HCT116 (cell line): ENCODE results near the gene CFAP57.

Experiments
- EZH2 ChIP-seq: fragments of 200-600 bp; sonication (generic); IDR thresholded peaks from 2 replicates; pipeline ENCODE4 v1.6.1; 2017; ENCODE audit warnings: antibody characterized with exemption, mixed run types
- JUND ChIP-seq: IDR thresholded peaks from 2 replicates; pipeline ENCODE4 v1.6.1; 2012
- POLR2A ChIP-seq: IDR thresholded peaks from 2 replicates; pipeline ENCODE4 v1.7.0; 2011; ENCODE audit warnings: borderline replicate concordance; ENCODE audit not compliant: insufficient read depth, insufficient read length; ENCODE audit errors: extremely low read depth
- SRF ChIP-seq: IDR thresholded peaks from 2 replicates; pipeline ENCODE4 v1.6.1; 2012; ENCODE audit warnings: low read depth
- TF ChIP-seq, protein P1 (sequence below), 3 experiments: fragments of 200-600 bp in 1 of 3; sonication (generic) in 1 of 3; IDR thresholded peaks in 2 of 3; conservative IDR thresholded peaks in 1 of 3; 2 replicates each; pipeline ENCODE4 v1.5.1; 2012 to 2017; ENCODE audit warnings: low read depth in 2 of 3, low read length in 2 of 3, antibody characterized with exemption in 1 of 3, borderline replicate concordance in 1 of 3, control low read depth in 1 of 3, mild to moderate bottlenecking in 1 of 3, mixed read lengths in 1 of 3, mixed run types in 1 of 3, moderate library complexity in 1 of 3; ENCODE audit not compliant: insufficient read depth in 1 of 3
- TF ChIP-seq, protein P2 (sequence below): IDR thresholded peaks from 2 replicates; pipeline ENCODE4 v1.6.1; 2012
- TF ChIP-seq, protein P3 (sequence below): IDR thresholded peaks from 2 replicates; pipeline ENCODE4 v1.6.1; 2012

- TF ChIP-seq EZH2 (no peak), SRF (no peak), POLR2A (no peak), JUND (no peak)
- TF ChIP-seq, protein P1, sequence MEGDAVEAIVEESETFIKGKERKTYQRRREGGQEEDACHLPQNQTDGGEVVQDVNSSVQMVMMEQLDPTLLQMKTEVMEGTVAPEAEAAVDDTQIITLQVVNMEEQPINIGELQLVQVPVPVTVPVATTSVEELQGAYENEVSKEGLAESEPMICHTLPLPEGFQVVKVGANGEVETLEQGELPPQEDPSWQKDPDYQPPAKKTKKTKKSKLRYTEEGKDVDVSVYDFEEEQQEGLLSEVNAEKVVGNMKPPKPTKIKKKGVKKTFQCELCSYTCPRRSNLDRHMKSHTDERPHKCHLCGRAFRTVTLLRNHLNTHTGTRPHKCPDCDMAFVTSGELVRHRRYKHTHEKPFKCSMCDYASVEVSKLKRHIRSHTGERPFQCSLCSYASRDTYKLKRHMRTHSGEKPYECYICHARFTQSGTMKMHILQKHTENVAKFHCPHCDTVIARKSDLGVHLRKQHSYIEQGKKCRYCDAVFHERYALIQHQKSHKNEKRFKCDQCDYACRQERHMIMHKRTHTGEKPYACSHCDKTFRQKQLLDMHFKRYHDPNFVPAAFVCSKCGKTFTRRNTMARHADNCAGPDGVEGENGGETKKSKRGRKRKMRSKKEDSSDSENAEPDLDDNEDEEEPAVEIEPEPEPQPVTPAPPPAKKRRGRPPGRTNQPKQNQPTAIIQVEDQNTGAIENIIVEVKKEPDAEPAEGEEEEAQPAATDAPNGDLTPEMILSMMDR (IDR thresholded peaks at IDR 0.05 in 2 of 3, conservative IDR thresholded peaks at IDR 0.05 in 1 of 3; ENCODE audit: borderline replicate concordance in 1 of 3, insufficient read depth in 1 of 3, low read depth in 2 of 3, low read length in 2 of 3): no peak
- TF ChIP-seq, protein P2, sequence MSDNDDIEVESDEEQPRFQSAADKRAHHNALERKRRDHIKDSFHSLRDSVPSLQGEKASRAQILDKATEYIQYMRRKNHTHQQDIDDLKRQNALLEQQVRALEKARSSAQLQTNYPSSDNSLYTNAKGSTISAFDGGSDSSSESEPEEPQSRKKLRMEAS: no peak
- TF ChIP-seq, protein P3, sequence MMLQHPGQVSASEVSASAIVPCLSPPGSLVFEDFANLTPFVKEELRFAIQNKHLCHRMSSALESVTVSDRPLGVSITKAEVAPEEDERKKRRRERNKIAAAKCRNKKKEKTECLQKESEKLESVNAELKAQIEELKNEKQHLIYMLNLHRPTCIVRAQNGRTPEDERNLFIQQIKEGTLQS: no peak
Observed at GRCh38 chr1:43299101-43299500, 127.0 kb downstream of the CFAP57 start.
